Measurements from ENCODE around the gene TOMM40.
A peak's percentile ranks its signal among the peaks of the same experiment; 100 is the strongest.
"Not testable (repeated sequence)": the region's sequence is repeated elsewhere in the genome, so short reads cannot be mapped to it uniquely, and the experiment has no call there.

The TOMM40 gene

GRCh38 chr19:44871809-44872208 is 19.2 kb upstream of the TOMM40 start:
- no peak for DNase-seq (ENCODE audit: low spot score)

DNA sequence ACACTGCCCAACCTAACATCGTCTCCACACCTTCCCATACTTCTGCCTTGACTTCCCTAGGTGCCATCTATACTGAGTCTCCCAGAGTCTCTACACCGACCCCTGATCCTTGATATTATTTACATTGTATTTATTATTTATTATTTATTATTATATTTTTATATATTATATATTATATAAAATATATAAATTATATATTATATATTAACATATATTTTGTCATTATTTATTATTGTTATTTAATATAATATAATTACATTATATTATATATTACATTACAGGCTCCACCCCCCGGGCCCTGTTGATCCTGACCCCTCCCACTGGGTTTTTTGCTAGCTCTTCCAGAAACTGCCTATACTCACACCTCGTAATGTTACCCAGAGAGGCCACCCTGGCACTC is 18.4 kb upstream of the TOMM40 start:
- DNase-seq (ENCODE audit: low spot score) = no peak

- DNase-seq (ENCODE audit: low spot score) = no peak
Observed at GRCh38 chr19:44874317-44874716, 16.7 kb upstream of the TOMM40 start.

DNA sequence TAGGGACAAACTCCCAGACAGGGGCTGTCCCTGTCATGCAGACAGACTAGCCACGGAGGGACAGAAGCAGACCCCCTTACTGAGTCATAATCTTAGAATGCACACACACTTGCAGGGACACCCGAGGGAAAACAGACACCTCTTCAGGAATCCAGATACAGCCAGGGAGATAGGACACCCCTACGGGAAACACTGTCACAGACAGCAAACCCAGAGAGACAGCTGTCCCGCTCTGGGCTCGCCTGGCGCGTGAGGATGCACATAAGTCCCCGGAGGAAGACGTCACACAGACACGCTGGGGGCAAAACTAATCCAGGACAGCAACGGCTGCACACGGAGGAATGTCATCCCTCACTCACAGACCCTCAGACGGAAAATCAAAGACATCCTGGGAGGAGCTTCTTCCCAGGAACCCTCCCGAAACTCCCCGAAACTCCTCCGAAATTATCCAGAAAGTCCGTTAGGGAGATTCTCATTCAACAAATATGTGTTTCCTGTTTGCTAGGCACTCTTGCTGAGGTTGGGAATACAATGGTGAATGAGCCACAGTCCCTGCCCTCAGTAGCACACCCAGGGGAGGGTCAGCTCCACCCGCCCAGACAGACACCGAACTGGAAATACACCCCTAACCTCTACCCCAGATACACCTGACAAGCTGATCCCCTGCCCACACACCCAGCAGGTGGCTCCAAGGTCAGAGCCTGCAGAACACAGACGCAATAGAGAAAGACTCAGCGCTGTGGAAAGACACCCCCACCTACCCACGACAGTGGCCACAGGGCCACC is 15.2 kb upstream of the TOMM40 start:
- peak; percentile 60 for DNase-seq (ENCODE audit: low spot score)

DNA sequence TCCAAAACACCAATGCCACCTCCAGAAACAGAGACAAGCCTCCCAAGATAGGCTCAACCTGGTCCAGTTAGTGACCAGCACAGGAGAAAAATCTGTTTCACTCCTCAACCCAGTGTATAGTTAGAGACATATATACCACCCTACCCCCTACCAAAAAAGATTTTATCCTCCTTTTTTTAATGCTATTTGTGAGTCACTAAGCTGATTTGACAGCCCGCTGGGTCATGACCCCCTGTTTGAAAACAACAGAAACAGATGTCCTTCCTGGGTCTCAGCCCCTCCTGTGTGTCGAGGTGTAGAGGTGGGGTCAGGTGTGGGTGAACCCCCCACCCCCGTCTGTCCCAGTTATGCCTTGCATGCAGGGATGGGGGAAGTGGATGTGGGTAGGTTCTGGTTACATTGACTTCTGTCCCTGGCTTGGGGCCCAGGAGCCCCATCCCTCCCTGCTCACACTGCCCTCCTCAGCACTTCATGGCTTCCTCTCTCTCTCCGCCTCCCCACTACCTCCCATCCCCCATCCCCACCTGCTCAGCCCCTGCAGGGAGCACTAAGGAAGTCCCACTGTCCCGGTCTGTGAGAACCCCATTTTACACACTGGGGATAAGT is 14.0 kb upstream of the TOMM40 start:
- no peak for DNase-seq (ENCODE audit: low spot score)

DNA sequence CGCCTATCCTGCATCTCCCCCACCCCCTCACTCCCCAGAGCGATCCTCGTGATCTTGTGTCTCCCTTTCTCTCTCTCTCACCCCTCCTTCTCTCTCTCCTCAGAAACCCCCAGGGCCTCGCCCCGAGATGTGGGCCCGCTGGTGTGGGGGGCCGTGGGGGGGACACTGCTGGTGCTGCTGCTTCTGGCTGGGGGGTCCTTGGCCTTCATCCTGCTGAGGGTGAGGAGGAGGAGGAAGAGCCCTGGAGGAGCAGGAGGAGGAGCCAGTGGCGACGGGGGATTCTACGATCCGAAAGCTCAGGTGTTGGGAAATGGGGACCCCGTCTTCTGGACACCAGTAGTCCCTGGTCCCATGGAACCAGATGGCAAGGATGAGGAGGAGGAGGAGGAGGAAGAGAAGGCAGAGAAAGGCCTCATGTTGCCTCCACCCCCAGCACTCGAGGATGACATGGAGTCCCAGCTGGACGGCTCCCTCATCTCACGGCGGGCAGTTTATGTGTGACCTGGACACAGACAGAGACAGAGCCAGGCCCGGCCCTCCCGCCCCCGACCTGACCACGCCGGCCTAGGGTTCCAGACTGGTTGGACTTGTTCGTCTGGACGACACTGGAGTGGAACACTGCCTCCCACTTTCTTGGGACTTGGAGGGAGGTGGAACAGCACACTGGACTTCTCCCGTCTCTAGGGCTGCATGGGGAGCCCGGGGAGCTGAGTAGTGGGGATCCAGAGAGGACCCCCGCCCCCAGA is 12.8 kb upstream of the TOMM40 start:
- DNase-seq (ENCODE audit: low spot score) = no peak

DNA sequence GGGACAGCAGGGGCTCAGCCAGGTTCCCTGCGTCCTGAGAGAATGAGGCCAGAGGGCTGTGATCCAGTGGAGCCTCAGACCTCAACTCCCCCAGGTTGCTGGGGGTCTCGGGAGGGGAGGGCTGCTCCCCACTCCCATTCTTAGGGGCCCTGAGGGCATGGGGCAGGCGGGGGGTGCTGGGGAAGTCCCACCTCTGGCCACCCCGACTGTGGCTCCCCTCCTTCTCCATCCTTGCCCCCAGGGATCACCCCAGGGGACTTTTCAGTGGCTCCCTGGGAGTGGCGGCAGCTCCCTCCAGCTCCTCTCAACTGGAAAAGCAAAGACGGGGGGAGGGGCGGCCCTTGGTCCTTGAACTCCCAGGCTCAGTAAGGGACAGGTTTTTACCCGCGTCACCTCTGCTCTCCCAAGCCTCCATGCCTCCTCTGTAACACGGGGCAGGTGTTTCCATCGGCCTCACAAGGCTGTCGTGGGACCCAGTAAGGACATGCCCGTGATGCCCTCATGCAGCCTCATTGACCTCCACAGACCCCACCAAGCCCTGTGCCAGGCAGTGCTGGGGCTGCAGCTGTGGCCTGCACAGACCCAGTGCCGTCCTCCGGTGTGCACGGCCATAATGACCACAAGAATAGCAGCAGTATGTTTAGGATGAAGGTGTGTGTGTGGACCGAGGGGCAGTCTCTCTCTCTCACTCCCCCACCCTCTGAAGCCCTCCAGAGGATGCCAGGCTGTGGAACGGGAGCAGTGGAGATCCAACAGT is 11.6 kb upstream of the TOMM40 start:
- no peak for DNase-seq (ENCODE audit: low spot score)

GRCh38 chr19:44882063-44882462 is 9.0 kb upstream of the TOMM40 start:
- DNase-seq (ENCODE audit: low spot score) = no peak

DNA sequence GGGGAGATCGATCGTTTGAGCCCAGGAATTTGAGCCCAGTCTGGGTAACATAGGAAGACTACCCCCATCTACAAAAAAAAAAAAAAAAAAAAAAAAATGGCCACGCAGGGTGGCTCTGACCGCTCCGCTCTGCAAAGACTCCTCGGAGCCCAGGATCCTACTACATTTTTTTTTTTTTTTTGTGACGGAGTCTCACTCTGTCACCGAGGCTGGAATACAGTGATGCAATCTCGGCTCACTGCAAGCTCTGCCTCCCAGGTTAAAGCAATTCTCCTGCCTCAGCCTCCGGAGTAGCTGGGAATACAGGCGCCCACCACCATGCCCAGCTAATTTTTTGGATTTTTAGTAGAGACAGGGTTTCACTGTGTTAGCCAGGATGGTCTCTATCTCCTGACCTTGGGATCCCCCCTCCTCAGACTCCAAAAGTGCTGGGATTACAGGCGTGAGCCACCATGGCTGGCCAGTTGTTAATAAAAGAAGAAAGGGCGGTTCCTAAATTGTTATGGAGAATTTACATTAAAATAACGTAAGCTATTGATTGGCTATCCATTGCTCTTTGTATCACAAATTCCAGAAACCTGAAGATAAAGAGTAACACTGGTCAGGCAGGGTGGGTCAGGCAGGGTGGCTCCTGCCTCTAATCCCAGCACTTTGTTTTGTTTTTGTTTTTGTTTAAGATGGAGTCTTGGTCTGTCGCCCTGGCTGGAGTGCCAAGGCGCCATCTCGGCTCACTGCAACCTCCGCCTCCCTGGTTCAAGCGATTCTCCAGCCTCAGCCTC is 8.2 kb upstream of the TOMM40 start:
- DNase-seq (ENCODE audit: low spot score) = not testable (repeated sequence)

GRCh38 chr19:44883922-44884321 is 7.1 kb upstream of the TOMM40 start:
- DNase-seq (ENCODE audit: low spot score) = no peak

DNA sequence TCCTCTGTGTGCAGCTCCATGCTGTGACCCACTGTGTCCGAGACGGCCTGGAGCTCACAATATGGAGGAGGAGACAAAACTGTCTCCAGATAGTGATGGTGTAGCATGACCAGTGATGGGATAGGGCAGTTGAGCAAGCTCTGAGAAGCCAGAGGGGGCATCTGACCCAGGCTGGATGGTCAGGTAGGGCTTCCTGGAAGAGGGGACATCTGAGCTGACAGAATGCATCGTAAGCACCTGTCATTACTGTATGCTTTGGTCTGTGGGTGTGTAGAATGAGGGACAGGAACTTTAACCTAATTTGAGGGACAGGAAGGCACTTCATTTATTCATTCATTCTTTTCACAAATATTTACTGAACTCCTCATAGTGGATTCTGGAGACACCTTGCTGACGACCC is 6.5 kb upstream of the TOMM40 start:
- no peak for DNase-seq (ENCODE audit: low spot score)

DNA sequence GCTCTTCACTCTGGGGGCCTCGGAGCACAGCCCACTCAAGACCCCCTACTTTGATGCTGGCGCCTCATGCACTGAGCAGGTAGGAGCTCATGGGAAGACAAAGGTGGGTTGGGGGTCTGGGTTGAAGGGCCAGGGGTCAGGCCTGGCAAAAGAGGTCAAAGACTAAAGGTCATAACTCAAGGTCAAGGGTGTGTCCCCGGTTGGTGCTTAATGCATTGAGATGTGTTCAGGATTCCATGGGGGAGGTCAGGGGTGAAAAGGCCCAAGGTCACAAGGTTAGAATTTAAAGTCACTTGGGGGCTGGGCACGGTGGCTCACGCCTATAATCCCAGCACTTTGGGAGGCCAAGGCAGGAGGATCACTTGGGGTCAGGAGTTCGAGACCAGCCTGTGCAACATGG is 4.9 kb upstream of the TOMM40 start:
- DNase-seq (ENCODE audit: low spot score) = no peak

DNA sequence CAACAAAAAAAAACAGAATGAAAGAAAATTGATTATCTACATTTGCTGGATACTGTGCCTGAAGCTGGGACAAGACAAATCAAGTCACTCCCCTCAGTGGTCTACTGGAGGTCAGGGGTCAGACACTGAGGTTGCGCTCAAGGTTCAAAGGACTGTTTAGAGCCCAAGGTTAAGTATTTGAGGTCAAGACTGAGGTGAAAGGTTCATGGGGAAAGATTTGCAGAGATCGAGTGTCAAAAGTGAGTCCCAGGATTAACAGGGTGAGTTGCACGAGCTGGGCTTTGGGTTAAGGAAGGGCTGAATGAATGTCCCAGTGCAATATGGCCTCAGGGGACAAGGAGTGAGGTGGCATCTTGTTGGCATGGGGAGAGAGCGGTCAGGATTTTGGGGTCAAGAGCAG is 3.4 kb upstream of the TOMM40 start:
- DNase-seq (ENCODE audit: low spot score) = no peak

DNA sequence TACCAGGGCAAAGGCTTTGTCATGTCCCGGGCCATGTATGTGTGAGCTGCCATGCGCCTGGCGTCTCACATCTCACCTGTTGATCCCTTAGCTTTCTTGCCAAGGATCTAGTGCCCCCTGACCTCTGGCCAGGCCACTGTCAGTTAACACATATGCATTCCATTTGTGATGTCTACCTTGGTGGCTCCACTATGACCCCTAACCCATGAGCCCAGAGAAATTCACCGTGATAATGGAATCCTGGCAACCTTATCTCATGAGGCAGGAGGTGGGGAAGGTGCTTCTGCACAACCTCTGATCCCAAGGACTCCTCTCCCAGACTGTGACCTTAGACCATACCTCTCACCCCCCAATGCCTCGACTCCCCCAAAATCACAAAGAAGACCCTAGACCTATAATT is 2.7 kb upstream of the TOMM40 start:
- DNase-seq (ENCODE audit: low spot score) = not testable (repeated sequence)

DNA sequence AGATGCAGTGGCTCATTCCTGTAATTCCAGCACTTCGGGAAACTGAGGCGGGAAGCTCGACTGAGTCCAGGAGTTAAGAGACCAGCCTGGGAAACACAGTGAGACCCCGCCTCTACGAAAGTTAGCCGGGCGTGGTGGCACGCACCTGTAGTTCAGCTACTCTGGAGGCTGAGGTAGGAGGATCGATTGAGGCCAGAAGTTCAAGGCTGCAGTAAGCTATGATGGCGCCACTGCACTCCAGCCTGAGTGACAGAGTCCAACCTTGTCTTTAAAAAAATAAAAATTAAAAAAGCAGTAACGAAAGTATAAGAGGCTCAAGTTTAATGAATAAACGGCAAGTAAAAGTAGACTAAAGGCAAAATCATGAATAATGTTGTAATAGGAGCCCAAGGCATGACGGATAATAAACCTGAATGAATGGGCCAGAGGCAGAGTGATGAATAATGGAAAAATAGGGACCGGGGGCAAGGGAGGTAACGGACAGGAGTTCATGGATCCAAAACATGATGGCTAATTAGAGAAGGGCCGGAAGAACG is 1.2 kb upstream of the TOMM40 start:
- no peak for DNase-seq (ENCODE audit: low spot score)

DNA sequence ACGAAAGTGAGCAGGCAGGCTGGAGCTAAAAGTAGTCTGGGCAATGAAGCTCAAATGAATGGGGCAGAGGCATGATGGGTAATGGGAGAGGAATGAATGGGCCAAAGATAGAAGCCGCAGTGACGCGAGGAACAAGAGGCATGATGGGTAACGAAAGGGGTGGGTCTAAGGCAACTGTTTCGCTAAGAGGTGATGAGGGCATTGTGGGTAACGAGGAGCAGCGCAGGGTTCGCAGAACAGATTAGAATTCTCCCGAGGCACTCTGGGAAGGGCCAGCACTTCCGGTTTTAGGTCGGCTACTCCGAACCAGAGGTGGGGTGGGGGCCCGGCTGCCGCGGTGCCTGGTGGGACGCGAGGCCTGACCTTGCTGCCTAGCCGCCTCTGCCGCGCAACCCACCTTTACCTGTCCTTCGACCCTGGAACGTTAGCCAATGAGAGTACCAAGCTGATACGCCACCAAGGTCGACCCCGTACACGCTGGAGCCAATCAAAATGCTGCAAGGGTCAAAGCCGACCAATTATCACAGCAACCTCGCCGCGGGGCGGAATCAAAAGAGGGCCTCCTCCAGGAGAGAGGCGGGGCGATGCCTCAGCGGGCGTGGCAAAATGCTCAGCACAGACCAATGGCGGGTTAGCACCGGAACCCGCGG is 563 bp upstream of the TOMM40 start:
- DNase-seq (ENCODE audit: low spot score) = peak; percentile 99

- no peak for DNase-seq (ENCODE audit: low spot score)
Observed at GRCh38 chr19:44892932-44893331, 1.9 kb downstream of the TOMM40 start.

DNA sequence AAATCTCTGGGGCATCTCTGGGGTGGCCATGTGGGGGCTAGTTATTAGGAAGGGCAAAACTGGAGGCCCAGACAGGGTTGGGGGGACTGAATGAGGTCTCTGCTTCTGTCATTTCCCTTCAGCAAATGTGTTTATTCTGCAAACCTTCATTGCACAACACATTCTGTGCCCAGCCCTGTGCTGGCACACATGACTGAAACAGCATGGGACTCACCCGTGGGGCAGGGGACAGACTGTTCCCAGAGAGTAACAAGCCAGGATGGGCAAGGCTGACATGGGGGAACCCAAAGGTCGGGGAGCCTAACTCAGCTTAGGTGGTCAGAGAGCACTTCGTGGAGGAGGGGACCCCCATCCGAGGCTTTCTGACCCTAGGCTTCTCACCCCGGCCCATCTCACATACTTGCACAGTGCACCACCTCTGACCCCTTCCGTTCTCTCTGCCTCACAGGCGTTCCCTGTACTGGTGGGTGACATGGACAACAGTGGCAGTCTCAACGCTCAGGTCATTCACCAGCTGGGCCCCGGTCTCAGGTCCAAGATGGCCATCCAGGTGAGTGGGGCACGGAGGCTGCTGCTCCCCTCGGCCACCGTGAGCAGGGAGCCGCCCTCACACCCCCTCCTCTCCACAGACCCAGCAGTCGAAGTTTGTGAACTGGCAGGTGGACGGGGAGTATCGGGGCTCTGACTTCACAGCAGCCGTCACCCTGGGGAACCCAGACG is 2.4 kb downstream of the TOMM40 start:
- no peak for DNase-seq (ENCODE audit: low spot score)

GRCh38 chr19:44894052-44894400 is 3.0 kb downstream of the TOMM40 start:
- no peak for DNase-seq (ENCODE audit: low spot score)

- no peak for DNase-seq (ENCODE audit: low spot score)
Observed at GRCh38 chr19:44894946-44895345, 3.9 kb downstream of the TOMM40 start.

Data from hepatic stellate cell (primary cell).